Activated naive CD4-positive, alpha-beta T cell treated with Interleukin-2 at 50 U/mL for 16 hours (primary cell): ENCODE data around the gene MAPK8IP2.

Experiments used
- DNase-seq: peaks from one replicate; pipeline ENCODE4 v3.0.0-alpha.2; 2020

The MAPK8IP2 gene

GRCh38 chr22:50576070-50576469, 24.5 kb upstream of the MAPK8IP2 start:
- no peak for DNase-seq

GRCh38 chr22:50576806-50577696, 23.5 kb upstream of the MAPK8IP2 start:
- DNase-seq = no peak

DNA sequence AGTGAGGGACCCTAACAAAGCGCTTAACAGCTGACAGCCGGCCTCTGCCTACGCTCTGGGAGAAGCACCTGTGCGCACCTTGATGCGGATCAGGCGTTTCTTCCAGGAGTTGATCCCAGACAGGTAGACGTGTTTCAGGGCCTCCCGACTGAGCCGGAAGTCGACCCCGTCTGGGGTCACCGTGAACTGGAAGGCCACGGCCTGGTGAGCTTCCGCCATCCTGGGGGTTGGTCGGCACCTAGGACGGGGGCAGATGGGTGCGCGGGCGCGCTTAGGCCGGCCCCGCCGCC, 23.0 kb upstream of the MAPK8IP2 start:
- no peak for DNase-seq

DNA sequence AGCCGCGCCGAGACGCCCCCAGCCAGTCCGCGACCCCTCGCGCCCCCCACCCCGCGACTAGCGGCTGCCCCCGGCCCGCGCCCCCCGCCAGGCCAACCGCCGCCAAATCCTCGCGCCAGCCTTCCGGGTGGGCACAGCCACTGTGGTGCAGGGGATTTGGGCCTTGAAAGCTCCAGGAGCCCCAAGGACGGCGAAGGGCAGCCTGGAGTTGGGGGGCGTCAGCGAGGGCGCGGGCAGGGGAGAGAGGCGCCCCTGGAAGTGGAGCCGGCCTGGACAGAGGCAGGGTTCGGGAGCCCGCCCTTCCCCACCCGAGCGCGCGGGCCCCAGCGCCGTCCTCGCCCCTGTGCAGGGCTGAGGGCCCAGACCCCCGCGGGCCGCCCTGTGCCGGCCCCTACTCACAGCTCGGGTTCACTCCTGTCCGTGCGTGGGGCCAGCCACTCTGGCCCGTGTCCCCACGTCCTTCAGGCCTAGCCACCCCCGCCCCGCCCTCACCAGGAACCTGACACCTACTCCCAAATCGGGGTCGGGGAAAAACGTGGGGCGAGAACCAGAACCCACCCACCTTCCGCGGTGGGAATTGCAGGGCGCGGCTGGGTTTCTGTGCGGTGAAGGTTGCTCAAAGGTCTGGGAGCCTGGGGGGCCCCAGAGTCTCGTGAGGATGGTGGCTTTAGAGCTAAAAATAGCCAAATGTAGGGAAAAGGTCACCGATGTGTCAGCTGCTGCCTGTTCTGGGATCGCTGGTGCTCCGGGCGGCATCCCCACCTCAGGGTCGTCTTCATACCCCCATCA, 22.4 kb upstream of the MAPK8IP2 start, which contains the start of gene CPT1B:
Gene CPT1B (minus strand): TSS at position 441 of the 789 bp plus-strand sequence. CDS start 512 bp downstream, outside the sequence.
- DNase-seq = no peak

GRCh38 chr22:50578776-50579310, 21.8 kb upstream of the MAPK8IP2 start:
- no peak for DNase-seq

DNA sequence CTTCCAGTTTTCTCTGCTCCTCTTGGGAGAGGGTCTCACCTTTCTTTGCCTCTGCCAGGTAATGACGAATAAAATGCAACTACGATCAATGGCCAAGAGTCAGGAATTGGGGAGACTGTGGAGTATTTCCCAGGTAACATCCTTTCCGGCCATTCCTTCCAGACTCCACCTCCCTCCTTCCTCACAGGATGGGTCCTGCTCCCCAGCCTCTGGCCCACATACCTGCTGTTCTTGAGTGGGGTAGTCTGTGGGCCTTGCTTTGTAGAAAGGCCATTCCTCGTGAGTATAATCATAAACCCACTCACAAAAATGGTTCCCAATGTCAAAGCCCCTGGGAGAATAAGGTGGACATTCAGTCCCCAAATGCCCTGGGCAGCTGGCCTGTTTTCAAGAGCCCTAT, 20.8 kb upstream of the MAPK8IP2 start:
- DNase-seq = no peak

DNA sequence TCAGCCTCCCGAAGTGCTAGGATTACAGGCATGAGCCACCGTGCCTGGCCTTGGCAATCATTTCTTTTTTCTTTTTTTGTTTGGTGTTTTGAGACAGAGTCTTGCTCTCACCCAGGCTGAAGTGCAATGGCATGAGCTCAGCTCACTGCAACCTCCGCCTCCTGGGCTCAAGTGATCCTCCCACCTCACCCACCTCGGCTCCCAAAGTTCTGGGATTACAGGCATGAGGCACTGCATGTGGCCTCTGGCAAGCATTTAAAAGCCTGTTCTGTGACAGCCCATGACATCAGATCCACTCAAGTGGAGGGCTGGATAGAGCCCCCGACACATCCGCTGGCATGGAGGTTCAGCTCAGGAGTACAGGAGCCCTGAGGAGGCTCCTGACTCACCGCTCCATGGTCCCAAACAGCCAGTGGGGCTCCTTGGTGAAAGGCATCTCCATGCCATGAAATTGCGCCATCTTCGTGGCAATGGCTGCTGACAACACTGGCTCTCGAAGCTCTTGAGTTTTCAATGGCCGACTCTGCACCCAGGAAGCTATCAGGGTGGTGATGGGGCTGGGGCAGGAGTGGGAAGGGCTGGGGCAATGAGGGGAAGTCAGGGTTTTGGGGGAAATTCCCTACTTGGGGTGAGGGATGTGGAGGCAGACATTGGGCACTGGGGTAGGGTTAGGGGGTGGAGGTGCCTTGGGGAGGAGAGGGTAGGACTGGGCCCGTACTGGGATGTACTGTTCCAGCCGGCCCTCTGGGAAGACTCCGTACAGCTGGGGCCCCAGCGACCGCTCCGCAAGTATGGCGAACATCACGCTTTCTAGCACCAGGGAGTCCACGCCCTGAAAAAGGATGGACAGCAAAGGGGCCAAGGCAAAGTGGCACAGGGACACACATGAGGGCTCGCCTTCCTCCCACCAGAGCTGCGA, 19.3 kb upstream of the MAPK8IP2 start:
- no peak for DNase-seq

DNA sequence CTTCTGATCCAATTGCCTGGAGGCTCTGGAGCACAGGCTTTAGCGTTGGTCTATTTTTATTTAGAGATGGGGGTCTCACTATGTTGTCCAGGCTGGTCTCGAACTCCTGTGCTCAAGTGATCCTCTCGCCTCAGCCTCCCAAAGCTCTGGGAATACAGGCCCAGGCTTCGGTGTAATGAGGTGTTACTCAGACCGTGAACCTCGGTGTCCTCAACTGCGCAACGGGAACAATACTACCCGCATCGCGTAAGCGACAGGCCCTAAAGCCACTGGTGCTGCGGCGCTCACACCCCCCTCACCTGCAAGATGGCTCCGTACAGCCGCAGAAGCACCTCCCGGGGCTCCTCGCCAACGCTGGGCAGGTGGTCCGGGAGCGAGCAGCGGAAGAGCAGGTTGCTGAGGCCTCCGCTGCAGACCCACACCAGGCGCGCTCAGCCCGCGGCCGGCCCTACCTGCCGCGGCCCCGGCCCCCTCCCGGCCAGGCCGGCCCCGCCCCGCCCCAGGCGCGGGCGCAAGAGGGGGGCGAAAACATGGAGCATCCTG, 18.6 kb upstream of the MAPK8IP2 start:
- DNase-seq = peak; percentile 36

GRCh38 chr22:50582493-50583293, 17.9 kb upstream of the MAPK8IP2 start, which contains the start of gene CHKB:
Gene CHKB (minus strand): TSS chr22:50582849. CDS start chr22:50582781, 68 bp downstream.
- DNase-seq = peak; percentile 99

DNA sequence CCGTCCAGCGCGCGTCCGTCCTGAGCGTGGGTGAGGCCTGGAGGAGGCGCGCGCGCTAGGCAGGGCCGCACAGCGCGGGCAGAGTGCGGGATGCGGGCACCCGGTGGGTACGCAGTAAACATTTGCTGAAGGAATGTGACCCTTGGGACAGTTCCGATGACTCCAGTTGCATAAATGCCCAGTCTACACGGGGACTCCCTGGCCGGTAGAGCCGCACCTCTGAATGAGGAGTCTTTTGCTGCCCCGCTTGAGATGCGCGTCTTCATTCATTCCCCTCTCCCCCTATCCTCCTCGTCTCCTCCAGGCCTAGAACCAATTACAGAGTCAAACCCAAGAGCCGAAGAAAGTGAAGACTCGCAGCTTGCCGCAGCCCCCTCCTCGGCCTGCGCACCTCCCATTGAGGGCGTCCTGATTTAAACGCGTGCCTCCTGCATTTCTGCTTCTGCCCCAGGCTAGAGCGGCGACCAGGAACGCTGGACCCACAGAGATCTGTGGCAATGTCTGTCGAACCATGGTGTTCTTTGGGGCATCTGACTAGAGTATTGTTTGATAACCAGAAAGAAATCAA, 17.2 kb upstream of the MAPK8IP2 start:
- DNase-seq = no peak

DNA sequence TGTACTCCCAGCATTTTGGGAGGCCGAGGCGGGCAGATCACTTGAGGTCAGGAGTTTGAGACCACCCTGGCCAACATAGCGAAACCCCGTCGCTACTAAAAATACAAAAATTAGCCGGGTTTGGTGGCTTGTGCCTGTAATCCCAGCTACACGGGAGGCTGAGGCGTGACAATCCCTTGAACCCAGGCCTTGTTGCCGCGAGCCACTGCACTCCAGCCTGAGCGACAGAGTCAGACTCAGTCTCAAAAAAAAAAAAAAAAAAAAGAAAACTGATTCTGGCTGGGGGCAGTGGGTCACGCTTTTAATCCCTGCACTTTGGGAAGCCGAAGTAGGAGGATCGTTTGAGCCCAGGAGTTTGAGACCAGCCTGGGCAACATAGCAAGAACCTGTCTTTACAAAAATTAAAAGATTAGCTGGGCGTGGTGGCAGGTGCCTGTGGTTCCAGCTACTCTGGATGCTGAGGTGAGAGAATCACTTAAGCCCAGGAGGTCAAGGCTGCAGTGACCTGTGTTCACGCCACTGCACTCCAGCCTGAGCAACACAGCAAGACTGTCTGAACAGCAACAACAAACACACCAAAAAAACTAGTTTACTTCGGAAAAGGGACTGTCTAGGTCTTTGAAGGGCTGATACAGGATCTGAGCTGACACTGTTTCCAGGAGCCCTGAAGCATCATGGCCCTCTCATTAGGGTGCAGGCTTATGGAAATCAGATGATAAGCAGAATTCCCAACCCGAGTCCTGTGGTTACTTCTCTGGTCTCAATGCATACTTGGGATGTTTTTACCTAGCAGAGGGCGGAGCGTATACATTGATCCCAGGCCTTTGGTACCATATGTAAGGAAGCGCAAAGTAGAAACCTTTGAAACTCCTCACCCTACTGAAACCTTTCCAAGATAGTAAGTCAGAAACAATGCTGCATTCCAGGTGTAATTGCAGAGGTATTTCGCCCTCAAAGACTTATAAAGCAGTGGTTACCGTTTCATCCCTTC, 16.2 kb upstream of the MAPK8IP2 start:
- no peak for DNase-seq

- no peak for DNase-seq
Observed at GRCh38 chr22:50585238-50585637, 15.4 kb upstream of the MAPK8IP2 start.

DNA sequence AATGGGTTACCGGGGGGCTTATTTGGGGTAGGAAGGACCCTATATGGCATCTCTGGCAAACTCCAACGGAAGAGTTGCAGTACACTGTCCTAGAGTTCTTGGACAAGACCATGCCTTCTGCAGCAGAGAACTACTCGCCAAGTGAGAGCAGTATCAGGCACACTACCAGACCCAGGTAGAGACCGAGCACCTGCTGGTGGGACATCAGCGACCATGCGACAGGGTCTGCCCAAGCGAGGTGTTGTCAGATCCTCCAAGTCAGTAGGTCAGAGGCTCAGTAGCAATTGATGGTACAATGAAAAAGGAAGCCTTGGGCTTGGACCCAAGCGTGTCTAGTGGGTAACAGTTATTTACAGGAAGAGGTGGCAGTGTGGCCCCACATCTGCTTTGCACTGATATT, 14.8 kb upstream of the MAPK8IP2 start:
- no peak for DNase-seq

DNA sequence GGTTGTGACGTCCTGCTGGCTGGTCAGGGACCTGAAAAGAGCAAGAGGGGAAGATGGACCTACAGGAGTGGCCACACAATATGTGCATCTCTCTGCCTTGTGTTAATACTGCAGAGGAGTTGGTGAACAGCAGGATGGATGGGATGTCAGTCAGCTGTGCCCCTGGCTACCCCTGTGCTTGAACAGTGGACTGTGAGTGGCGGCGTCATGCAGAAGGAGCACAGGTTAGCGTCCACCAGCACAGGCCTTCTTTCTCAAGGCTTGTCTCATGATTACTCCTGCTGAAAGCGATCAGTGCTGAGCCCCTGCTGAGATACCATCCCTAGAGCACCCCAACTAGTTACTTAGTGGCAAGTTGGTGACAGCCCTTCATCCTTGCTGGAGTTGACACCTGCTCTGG, 14.2 kb upstream of the MAPK8IP2 start:
- no peak for DNase-seq

DNA sequence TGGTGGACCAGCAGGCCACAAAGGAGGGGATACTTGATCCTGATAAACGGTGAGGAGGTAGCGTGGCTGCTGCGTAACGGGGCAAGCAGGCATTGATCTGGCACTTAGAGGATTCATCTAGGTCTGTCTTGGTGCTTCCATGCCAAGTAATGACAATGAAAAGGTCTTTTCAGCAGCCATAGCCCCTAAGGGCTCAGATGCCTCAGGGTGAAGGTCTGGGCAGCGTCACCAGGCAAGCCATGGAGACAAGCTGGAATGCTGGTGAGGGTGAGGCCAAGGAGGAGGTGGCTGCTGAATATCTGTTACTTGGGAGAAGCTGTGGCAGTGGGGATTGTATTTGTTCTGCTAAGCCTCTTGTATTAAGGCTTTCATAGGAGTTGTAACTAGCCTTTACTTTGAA, 13.2 kb upstream of the MAPK8IP2 start:
- no peak for DNase-seq

- no peak for DNase-seq
Observed at GRCh38 chr22:50595189-50595588, 5.4 kb upstream of the MAPK8IP2 start.

- no peak for DNase-seq
Observed at GRCh38 chr22:50597097-50597496, 3.5 kb upstream of the MAPK8IP2 start.

- DNase-seq = peak; percentile 69
Observed at GRCh38 chr22:50599816-50600455, 657 bp upstream of the MAPK8IP2 start.

GRCh38 chr22:50600967-50601668, 525 bp downstream of the MAPK8IP2 start:
- no peak for DNase-seq
